Measurements from ENCODE around the gene TWIST2. TPM values are rescaled to one million over a fixed set of nuclear protein-coding genes. Genes with fewer than 3 reads are reported as not detected.
A peak's percentile ranks its signal among the peaks of the same experiment; 100 is the strongest.

Gene TWIST2
- total and polyA plus RNA-seq, 5 donors = 3.1 to 6.3 (median 5.0) TPM

DNA sequence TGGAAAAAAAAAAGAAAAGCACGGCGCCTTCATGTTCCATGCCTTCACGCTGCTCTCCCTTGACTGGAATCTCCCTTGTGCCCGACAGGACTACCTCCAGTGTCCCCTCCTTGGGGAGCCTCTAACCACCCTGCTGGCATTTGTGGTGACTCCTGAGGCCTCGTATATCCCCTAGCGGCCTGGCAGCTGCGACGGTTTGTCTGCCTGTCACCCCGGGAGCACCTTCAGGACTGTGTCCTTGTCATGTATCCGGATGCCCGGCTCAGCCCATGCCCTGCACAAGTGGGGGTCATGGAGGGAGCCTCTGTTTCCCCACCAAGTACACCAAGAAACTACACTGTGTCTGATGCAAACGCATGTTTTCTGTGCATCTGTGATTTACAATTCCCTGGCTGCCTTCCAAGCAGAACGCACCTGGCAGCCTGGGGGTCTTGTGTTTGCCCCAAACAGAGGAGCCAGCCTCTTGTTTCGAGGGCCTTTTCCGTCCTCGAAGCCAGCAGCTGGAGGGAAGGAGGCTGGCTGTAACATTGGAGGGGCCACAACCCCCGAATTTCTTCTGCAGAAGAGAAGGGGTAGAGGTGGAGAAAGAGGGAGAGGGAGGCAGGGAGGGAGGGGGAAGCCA is 18.9 kb downstream of the TWIST2 start:
- 76% methylated on average over 17 of the region's 17 CpGs for WGBS
- Histone ChIP-seq H3K27me3 (ENCODE audit: control insufficient read depth, insufficient read depth) (no peaks in the 10 kb centered on the region), H3K4me1 (ENCODE audit: control insufficient read depth, insufficient read depth, low read length) (no peaks in the 10 kb centered on the region), H3K9me3 (ENCODE audit: control insufficient read depth, low read length) (no peaks in the 10 kb centered on the region), H3K4me3 (ENCODE audit: low read length) (no peak overlapping the region), H3K27ac (ENCODE audit: low read length) (no peak overlapping the region)
- intact Hi-C loops (cut with DNase I) = no loop called here
- DNase-seq = no peak
- no peak for ATAC-seq

DNA sequence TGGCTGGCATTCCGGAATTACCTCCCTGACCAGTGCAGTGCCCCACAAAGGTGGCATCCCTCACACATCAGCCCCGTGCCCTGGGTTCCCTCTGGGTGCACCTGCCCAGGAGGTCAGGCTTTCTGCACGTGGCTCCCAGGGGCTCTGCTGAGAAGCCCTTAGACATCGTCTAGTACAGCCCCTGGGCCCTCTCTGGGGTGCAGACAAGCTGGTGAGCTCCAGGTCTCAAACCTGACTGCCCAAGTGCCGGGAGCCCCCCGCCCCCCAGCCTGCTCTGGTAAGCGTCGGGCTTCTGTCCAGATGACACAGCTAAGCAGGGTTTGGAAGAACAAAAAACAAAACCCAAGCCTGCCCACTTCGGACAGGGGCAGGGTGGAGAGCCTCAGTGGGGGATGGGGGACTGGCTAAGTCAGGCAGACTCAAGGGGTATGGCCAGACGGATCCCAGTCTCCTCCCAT is 20.2 kb downstream of the TWIST2 start:
- DNase-seq = no peak
- H3K4me1 ChIP-seq (ENCODE audit: control insufficient read depth, insufficient read depth, low read length) = no peaks in the 10 kb centered on the region

DNA sequence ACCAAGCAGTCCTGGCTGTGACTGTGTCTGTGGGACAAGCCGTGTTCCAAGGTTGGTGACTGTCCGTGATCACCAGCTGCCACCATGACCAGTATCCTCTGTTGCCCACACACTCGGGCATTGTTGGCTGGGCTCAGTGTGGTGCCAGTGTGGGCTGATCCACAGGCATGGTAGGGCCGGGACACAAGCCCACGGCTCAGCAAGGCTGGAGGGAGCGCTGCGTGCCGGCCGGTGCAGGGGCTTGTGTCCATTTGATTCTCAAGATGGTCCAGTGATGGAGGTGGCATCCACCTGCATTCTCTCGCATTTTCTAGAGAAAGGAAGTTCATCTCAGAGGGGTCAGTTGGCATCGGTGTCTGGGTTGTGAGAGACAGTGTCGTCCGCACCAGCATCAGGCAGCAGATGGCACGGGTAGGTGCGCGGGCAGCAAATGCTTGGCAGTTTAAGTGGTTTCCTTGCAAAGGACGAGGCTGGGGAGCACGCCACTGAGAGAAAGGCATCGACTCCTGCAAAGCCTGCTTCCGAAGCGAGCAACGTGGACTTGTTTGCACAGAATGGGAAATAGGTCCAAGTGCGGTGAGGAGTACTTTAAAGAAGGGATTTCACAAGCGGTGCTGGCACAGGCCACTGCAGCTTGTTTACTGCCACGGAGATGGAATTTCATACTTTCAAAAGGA is 20.9 kb downstream of the TWIST2 start:
- ATAC-seq (peak in 1 of 2 donors; percentile 24), DNase-seq (peak in 2 of 3 donors; percentile 78 to 93)
- peak overlapping the region; percentile 1 for H3K27ac ChIP-seq (ENCODE audit: low read length)
- WGBS = 79% methylated on average over 25 of the region's 25 CpGs
- no peaks in the 10 kb centered on the region for H3K9me3 ChIP-seq (ENCODE audit: control insufficient read depth, low read length)
- no peak overlapping the region for H3K4me3 ChIP-seq (ENCODE audit: low read length)
- no peaks in the 10 kb centered on the region for H3K4me1 ChIP-seq (ENCODE audit: control insufficient read depth, insufficient read depth, low read length)
- intact Hi-C loops (cut with DNase I) = no loop called here
- no peaks in the 10 kb centered on the region for H3K27me3 ChIP-seq (ENCODE audit: control insufficient read depth, insufficient read depth)

More for the DNA sequence above, 20.2 kb downstream of the TWIST2 start:
- intact Hi-C loops (cut with DNase I) = no loop called here
- ATAC-seq = no peak
- Histone ChIP-seq H3K4me3 (ENCODE audit: low read length) (no peak overlapping the region), H3K9me3 (ENCODE audit: control insufficient read depth, low read length) (no peaks in the 10 kb centered on the region), H3K27me3 (ENCODE audit: control insufficient read depth, insufficient read depth) (no peaks in the 10 kb centered on the region), H3K27ac (ENCODE audit: low read length) (no peak overlapping the region)
- 63% methylated on average over 10 of the region's 10 CpGs for WGBS

DNA sequence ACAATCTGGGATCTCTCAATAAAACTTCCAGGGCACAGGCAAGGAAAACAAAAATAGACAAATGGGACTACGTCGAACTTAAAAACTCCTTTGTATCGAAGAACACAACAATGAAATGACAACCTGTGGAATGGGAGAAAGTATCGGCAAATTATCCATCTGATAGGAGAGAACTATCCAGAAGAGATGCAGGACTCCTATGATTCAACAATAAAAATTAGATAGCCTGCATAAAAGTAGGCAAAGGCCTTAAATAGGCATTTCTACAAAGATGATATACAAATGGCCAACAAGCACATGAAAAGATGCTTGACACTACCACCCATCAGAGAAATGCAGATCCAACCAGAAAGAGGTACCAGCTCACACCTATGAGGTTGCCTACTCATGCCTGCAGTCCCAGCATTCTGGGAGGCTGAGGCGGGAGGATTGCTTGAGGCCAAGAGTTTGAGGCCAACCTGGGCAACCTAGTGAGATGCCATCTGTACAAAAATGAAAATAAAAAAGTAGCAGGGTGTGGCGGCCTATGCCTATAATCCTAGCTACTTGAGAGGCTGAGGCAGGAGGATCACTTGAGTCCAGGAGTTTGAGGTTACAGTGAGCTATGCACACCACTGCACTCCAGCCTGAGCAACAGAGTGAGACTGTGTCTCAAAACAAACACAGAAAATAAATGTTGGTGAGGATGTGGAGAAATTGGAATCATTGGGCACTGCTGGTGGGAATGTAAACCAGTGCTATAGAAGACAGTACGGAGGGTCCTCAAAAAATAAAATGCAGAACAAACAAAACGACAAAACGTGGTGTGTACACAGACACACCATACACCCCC is 21.6 kb downstream of the TWIST2 start:
- Histone ChIP-seq H3K4me3 (ENCODE audit: low read length) (no peak overlapping the region), H3K4me1 (ENCODE audit: control insufficient read depth, insufficient read depth, low read length) (no peaks in the 10 kb centered on the region), H3K27me3 (ENCODE audit: control insufficient read depth, insufficient read depth) (no peaks in the 10 kb centered on the region), H3K9me3 (ENCODE audit: control insufficient read depth, low read length) (no peaks in the 10 kb centered on the region), H3K27ac (ENCODE audit: low read length) (peak overlapping the region; percentile 25)
- WGBS = 81% methylated on average over 9 of the region's 9 CpGs
- intact Hi-C loops (cut with DNase I) = no loop called here
- no peak for DNase-seq
- no peak for ATAC-seq

DNA sequence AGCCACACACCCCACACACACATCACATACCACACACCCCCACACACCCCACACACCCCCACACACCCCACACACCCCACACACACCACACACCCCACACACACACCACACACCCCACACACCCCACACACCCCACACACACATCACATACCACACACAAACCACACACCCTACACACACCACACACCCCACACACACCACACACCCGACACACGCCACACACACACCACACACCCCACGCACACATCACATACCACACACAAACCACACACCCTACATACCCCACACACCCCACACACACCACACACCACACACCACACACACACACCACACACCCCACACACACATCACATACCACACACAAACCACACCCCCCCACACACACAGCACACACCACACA is 22.4 kb downstream of the TWIST2 start:
- no peak overlapping the region for H3K4me3 ChIP-seq (ENCODE audit: low read length)
- DNase-seq = no peak
- no peak overlapping the region for H3K27ac ChIP-seq (ENCODE audit: low read length)
- no peak for ATAC-seq
- H3K27me3 ChIP-seq (ENCODE audit: control insufficient read depth, insufficient read depth) = no peaks in the 10 kb centered on the region
- intact Hi-C loops (cut with DNase I) = no loop called here
- WGBS = 85% methylated on average over 3 of the region's 3 CpGs
- no peaks in the 10 kb centered on the region for H3K9me3 ChIP-seq (ENCODE audit: control insufficient read depth, low read length)
- H3K4me1 ChIP-seq (ENCODE audit: control insufficient read depth, insufficient read depth, low read length) = no peaks in the 10 kb centered on the region

DNA sequence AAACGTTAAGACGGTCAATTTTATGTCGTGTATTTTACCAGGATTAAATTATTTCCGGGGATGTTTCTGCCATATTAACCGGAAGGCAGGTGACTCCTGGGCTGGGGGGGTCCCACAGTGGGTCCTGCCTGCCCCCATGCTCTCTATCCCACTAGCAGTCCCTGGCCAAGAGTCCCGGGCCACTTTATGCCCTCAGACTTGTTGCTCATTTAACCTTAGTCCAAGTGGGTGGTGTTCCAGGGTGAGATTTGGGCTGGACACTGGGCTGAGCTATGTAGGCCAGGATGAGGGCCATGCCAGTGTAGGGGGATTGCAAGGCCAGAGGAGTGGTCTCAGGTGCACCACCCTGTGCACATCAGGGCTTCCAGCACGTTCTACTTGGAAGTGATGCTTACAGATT is 24.1 kb downstream of the TWIST2 start:
- H3K27me3 ChIP-seq (ENCODE audit: control insufficient read depth, insufficient read depth) = no peaks in the 10 kb centered on the region
- DNase-seq = no peak
- intact Hi-C loops (cut with DNase I) = no loop called here
- 91% methylated on average over 7 of the region's 7 CpGs for WGBS
- no peaks in the 10 kb centered on the region for H3K9me3 ChIP-seq (ENCODE audit: control insufficient read depth, low read length)
- no peaks in the 10 kb centered on the region for H3K4me1 ChIP-seq (ENCODE audit: control insufficient read depth, insufficient read depth, low read length)
- H3K27ac ChIP-seq (ENCODE audit: low read length) = no peak overlapping the region
- no peak overlapping the region for H3K4me3 ChIP-seq (ENCODE audit: low read length)
- ATAC-seq = no peak

DNA sequence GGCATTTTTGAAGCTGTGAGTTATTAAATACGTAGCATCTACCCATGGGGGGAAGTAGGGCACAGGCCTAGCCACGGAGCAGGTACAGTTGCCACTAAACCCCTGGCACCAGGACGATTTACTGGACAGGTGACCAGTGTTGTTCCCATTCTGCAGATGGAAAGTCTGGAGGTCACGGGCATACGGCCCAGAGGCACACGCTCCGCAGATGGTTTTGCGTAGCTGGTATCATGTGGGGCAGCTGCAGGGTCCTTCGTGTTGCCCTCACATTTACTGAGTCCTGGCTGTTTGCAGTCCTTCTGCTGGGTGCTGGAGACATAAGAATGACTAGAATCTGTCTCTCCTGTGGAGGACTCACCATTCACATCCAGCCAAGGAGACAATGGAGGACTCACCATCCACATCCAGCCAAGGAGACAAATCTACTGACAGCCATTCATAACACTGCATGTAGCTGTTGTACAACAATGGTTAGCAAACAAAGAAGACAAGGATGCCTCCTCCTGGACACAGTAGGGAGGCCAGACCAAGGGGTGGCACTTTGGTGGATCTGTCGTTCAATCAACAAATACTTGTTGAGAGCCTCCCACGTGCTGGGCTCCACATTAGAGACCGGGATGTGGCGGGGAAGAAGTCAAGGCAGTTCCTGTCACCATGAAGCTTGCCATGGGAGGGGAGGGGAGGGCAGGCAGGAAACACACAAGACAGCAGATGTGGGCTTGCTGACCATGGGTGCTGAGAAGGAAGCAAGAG is 24.9 kb downstream of the TWIST2 start:
- intact Hi-C loops (cut with DNase I) = no loop called here

DNA sequence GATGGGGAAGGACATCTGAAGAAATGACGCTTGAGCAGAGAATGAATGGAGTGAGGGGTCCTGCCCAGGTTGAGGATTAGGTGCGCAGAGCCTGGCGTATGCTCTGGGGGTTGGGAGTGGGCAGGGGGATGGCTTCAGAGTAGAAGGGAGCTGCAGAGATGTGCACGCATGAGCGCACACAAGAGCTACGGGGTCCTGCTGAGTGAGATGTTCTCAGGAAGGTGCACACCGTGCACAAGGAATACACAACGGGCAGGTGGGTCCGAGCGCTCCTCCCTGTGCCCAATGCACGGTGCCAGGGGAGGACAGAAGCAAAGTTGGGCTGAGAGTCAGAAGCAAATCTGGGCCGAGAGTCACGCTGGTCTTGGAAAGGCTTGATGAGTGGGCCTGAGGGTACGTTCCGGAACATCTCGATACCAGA is 25.5 kb downstream of the TWIST2 start:
- ATAC-seq = no peak
- no peak for DNase-seq

More for the DNA sequence above, 24.9 kb downstream of the TWIST2 start:
- WGBS = 83% methylated on average over 13 of the region's 13 CpGs
- Histone ChIP-seq H3K27me3 (ENCODE audit: control insufficient read depth, insufficient read depth) (no peaks in the 10 kb centered on the region), H3K27ac (ENCODE audit: low read length) (no peak overlapping the region), H3K4me3 (ENCODE audit: low read length) (no peak overlapping the region), H3K9me3 (ENCODE audit: control insufficient read depth, low read length) (no peaks in the 10 kb centered on the region), H3K4me1 (ENCODE audit: control insufficient read depth, insufficient read depth, low read length) (no peaks in the 10 kb centered on the region)
- ATAC-seq (no peak), DNase-seq (no peak)

DNA sequence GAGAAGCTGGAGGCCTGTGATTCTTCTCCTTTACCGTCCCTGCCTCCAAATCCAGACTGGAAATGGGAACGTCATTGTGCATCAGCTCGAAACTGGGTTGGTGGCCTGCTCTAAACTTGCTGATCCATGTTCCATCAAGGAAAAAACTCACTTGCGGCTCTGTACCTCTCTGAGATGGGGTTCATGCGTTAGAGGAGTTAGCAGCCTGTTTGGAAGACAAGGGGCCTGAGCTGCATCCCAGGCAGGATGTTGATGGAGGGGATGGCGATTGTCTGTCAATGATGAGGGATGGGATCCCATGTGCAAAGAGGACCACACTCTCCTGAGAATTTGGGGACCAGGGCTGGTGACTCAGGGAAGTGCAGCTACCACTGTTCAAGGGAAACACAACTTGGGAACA is 26.0 kb downstream of the TWIST2 start:
- ATAC-seq = no peak
- H3K4me1 ChIP-seq (ENCODE audit: control insufficient read depth, insufficient read depth, low read length) = no peaks in the 10 kb centered on the region
- WGBS = 86% methylated on average over 6 of the region's 6 CpGs
- no peak overlapping the region for H3K27ac ChIP-seq (ENCODE audit: low read length)
- H3K9me3 ChIP-seq (ENCODE audit: control insufficient read depth, low read length) = no peaks in the 10 kb centered on the region
- intact Hi-C loops (cut with DNase I) = no loop called here
- no peaks in the 10 kb centered on the region for H3K27me3 ChIP-seq (ENCODE audit: control insufficient read depth, insufficient read depth)
- H3K4me3 ChIP-seq (ENCODE audit: low read length) = no peak overlapping the region
- no peak for DNase-seq

More for the DNA sequence above, 25.5 kb downstream of the TWIST2 start:
- no peak overlapping the region for H3K27ac ChIP-seq (ENCODE audit: low read length)
- H3K9me3 ChIP-seq (ENCODE audit: control insufficient read depth, low read length) = no peaks in the 10 kb centered on the region
- H3K4me3 ChIP-seq (ENCODE audit: low read length) = no peak overlapping the region
- 88% methylated on average over 16 of the region's 16 CpGs for WGBS
- intact Hi-C loops (cut with DNase I) = no loop called here
- H3K4me1 ChIP-seq (ENCODE audit: control insufficient read depth, insufficient read depth, low read length) = no peaks in the 10 kb centered on the region
- H3K27me3 ChIP-seq (ENCODE audit: control insufficient read depth, insufficient read depth) = no peaks in the 10 kb centered on the region

DNA sequence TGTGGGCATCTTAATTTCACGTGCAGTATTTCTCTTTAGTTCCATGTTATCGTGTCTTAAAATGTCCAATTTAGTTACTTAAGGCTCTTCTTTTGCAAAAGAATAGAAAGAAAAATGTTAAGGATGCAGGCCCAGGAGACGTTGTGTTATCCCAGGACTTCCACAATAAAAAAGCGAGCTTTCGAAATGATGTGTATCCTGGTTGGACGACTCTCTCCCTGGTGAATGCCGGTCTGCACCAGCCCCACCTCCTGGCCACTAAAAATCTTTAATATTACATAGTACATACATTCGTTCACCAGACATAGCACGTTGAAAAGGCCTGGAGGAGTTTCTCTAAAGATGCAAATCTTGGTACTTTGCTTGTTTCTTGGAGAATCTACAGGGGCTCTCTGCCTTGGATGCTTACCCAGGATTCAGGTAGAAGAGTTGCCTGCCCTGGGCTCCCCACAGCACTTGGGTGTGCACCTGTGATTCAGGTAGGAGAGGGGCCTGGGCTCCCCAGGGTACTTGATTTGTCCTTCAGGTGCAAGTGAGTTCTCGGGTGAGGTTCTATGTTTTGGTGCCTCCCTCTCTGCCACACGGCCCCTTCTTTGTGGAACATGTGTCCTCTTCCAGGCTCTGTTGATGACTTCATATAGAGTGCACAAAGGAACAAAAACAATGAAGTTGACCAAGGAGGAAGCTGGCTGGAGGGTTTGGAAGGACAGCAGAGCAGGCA is 26.6 kb downstream of the TWIST2 start:
- ATAC-seq = no peak
- Histone ChIP-seq H3K9me3 (ENCODE audit: control insufficient read depth, low read length) (no peaks in the 10 kb centered on the region), H3K27ac (ENCODE audit: low read length) (peak overlapping the region; percentile 24), H3K27me3 (ENCODE audit: control insufficient read depth, insufficient read depth) (no peaks in the 10 kb centered on the region), H3K4me1 (ENCODE audit: control insufficient read depth, insufficient read depth, low read length) (no peaks in the 10 kb centered on the region), H3K4me3 (ENCODE audit: low read length) (no peak overlapping the region)
- WGBS = 75% methylated on average over 11 of the region's 11 CpGs
- intact Hi-C loops (cut with DNase I) = no loop called here
- no peak for DNase-seq

Measured in right cardiac atrium (tissue), 5 donors.